HepG2 (cell line): ENCODE data around the gene MCRIP2. TPM values are rescaled to one million over a fixed set of nuclear protein-coding genes. Genes with fewer than 3 reads are reported as not detected.

ENCODE experiments used
- ARNT2 ChIP-seq: sonication (generic); formaldehyde crosslinking; IDR thresholded peaks from 2 replicates; pipeline ENCODE4 v1.8.0; 2022; ENCODE audit warnings: mild to moderate bottlenecking, low read depth, missing genetic modification reagents, moderate library complexity
- ISX ChIP-seq: sonication (generic); formaldehyde crosslinking; conservative IDR thresholded peaks from 2 replicates; pipeline ENCODE4 v1.5.0; 2020; ENCODE audit warnings: missing genetic modification reagents
- MED1 ChIP-seq: sonication (generic); formaldehyde crosslinking; IDR thresholded peaks from 2 replicates; pipeline ENCODE4 v1.4.0; 2020; ENCODE audit warnings: missing genetic modification reagents
- MEIS2 ChIP-seq: sonication (generic); formaldehyde crosslinking; IDR thresholded peaks from 2 replicates; pipeline ENCODE4 v1.9.0; 2021; ENCODE audit warnings: mild to moderate bottlenecking, missing genetic modification reagents
- NFKBIZ ChIP-seq: IDR thresholded peaks from 2 replicates; pipeline ENCODE4 v1.6.1; 2018; ENCODE audit warnings: missing genetic modification reagents, missing compliant biosample characterization
- NR2F6 ChIP-seq, 2 experiments: IDR thresholded peaks; 2 replicates each; pipeline ENCODE4 v1.6.1; 2016; ENCODE audit warnings: antibody characterized with exemption in 1 of 2, mild to moderate bottlenecking in 1 of 2
- RNF2 ChIP-seq: fragments of 450-650 bp; conservative IDR thresholded peaks from 2 replicates; pipeline ENCODE4 v1.6.1; 2016; ENCODE audit warnings: low read depth
- SKI ChIP-seq: fragments of 450-650 bp; IDR thresholded peaks from one replicate; pipeline ENCODE4 v1.6.1; 2018; ENCODE audit warnings: mild to moderate bottlenecking; ENCODE audit not compliant: partially characterized antibody
- SOX5 ChIP-seq: IDR thresholded peaks from 2 replicates; pipeline ENCODE4 v1.6.1; 2016; ENCODE audit warnings: borderline replicate concordance
- TBX2 ChIP-seq: sonication (generic); formaldehyde crosslinking; IDR thresholded peaks from 2 replicates; pipeline ENCODE4 v1.5.0; 2020; ENCODE audit warnings: missing genetic modification reagents, mild to moderate bottlenecking, borderline replicate concordance
- ZFP90 ChIP-seq: sonication (generic); formaldehyde crosslinking; IDR thresholded peaks from 2 replicates; pipeline ENCODE4 v1.8.0; 2022; ENCODE audit warnings: missing genetic modification reagents, mild to moderate bottlenecking, inconsistent platforms, borderline replicate concordance
- ZNF143 ChIP-seq: sonication (generic); formaldehyde crosslinking; IDR thresholded peaks from 2 replicates; pipeline ENCODE4 v1.4.0; 2020; ENCODE audit warnings: missing genetic modification reagents
- ZNF264 ChIP-seq: sonication (generic); formaldehyde crosslinking; IDR thresholded peaks from 2 replicates; pipeline ENCODE4 v1.4.0; 2020; ENCODE audit warnings: missing genetic modification reagents
- ZNF331 ChIP-seq: sonication (generic); formaldehyde crosslinking; IDR thresholded peaks from 2 replicates; pipeline ENCODE4 v1.4.0; 2020; ENCODE audit warnings: missing genetic modification reagents
- ZNF34 ChIP-seq: sonication (generic); formaldehyde crosslinking; IDR thresholded peaks from 2 replicates; pipeline ENCODE4 v1.4.0; 2020; ENCODE audit warnings: mild to moderate bottlenecking, missing genetic modification reagents, borderline replicate concordance
- ZNF644 ChIP-seq: IDR thresholded peaks from 2 replicates; pipeline ENCODE4 v1.6.1; 2016; ENCODE audit warnings: low read depth
- ZSCAN25 ChIP-seq: sonication (generic); formaldehyde crosslinking; IDR thresholded peaks from 2 replicates; pipeline ENCODE4 v1.8.0; 2022; ENCODE audit warnings: mild to moderate bottlenecking, missing genetic modification reagents
- polyA plus RNA-seq, 8 experiments: library from polyadenylated mRNA; depleted of rRNA in 3 of 8; stranded (reverse) in 7 of 8; unstranded in 1 of 8; fragments of >200 nt; fragmentation: Illumina TruSeq in 4 of 8; extraction: Trizol in 4 of 8; gene quantifications; 2 replicates each; pipeline versions ENCODE4 v1.2.1 to v1.2.3, GENCODE V29; 2011 to 2016; ENCODE audit warnings: low read depth in 4 of 8, missing spikeins in 1 of 8, mixed read lengths in 1 of 8; ENCODE audit not compliant: insufficient read depth in 1 of 8
- total RNA-seq, 5 experiments: library from RNA; depleted of rRNA; stranded (reverse); fragments of >200 nt; fragmentation: Illumina TruSeq; extraction: Trizol; gene quantifications; 2 replicates each; pipeline ENCODE4 v1.2.3, GENCODE V29; 2016; ENCODE audit warnings: low read depth in 1 of 5
- TF ChIP-seq, protein P1 (sequence below): IDR thresholded peaks from 2 replicates; pipeline ENCODE4 v1.6.1; 2016; ENCODE audit warnings: missing compliant biosample characterization, missing genetic modification reagents, borderline replicate concordance
- TF ChIP-seq, protein P2 (sequence below): sonication (generic); formaldehyde crosslinking; IDR thresholded peaks from 2 replicates; pipeline ENCODE4; 2020; ENCODE audit warnings: missing genetic modification reagents, mild to moderate bottlenecking, borderline replicate concordance
- TF ChIP-seq, protein P3 (sequence below): sonication (generic); formaldehyde crosslinking; IDR thresholded peaks from 2 replicates; pipeline ENCODE4 v1.8.0; 2022; ENCODE audit warnings: low read depth, missing genetic modification reagents
- TF ChIP-seq, protein P4 (sequence below): sonication (generic); formaldehyde crosslinking; IDR thresholded peaks from 2 replicates; pipeline ENCODE4 v1.4.0; 2020; ENCODE audit warnings: missing genetic modification reagents

MCRIP2 gene
- total and polyA plus RNA-seq, 2 of the 13 experiments (the other 11 are each of a cell fraction or from before 2014, with no cell fraction given), result 39.6 to 76.7 TPM

DNA sequence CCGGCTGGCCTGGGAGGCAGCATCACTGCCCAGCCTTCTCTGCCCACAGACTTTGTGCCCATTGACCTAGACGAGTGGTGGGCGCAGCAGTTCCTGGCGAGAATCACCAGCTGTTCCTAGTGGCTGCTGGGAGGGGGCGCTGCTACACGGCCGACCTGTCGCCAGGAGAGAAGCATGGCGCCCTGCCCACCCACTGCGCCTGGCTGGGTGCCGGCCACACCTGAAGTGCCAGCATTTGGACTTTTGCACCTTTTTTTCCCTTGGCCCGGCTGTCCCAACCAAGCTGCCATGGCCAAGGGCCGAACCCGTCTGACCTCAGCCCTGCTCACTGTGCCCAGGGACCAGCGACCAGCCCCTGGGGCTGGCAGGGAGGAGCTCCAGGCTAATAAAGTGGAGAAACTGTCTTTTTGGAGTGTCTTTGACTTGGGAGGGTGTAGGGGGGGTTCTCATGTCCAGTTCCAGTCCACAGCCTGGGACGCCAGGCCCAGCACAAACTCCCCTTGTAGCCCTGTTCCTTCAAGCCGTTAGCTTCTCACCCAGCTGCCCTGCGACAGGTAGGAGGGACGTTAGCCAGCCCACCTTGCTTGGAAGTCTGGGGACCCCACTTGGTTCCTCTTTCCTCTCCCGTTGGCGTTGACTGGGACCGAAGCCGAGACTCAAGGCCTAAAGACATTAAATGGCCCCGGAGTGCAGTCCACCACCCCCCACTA is 6.6 kb downstream of the MCRIP2 start (continued):
- TF ChIP-seq, protein P1, sequence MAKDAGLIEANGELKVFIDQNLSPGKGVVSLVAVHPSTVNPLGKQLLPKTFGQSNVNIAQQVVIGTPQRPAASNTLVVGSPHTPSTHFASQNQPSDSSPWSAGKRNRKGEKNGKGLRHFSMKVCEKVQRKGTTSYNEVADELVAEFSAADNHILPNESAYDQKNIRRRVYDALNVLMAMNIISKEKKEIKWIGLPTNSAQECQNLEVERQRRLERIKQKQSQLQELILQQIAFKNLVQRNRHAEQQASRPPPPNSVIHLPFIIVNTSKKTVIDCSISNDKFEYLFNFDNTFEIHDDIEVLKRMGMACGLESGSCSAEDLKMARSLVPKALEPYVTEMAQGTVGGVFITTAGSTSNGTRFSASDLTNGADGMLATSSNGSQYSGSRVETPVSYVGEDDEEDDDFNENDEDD (CRISPR knock-in tag), result peak; percentile 46; the same call in 1 of the 2 replicates
- TF ChIP-seq, protein P2, sequence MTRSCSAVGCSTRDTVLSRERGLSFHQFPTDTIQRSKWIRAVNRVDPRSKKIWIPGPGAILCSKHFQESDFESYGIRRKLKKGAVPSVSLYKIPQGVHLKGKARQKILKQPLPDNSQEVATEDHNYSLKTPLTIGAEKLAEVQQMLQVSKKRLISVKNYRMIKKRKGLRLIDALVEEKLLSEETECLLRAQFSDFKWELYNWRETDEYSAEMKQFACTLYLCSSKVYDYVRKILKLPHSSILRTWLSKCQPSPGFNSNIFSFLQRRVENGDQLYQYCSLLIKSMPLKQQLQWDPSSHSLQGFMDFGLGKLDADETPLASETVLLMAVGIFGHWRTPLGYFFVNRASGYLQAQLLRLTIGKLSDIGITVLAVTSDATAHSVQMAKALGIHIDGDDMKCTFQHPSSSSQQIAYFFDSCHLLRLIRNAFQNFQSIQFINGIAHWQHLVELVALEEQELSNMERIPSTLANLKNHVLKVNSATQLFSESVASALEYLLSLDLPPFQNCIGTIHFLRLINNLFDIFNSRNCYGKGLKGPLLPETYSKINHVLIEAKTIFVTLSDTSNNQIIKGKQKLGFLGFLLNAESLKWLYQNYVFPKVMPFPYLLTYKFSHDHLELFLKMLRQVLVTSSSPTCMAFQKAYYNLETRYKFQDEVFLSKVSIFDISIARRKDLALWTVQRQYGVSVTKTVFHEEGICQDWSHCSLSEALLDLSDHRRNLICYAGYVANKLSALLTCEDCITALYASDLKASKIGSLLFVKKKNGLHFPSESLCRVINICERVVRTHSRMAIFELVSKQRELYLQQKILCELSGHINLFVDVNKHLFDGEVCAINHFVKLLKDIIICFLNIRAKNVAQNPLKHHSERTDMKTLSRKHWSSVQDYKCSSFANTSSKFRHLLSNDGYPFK, result peak; percentile 37; the same call in 1 of the 2 replicates
- no peak for TF ChIP-seq ARNT2
- peak; percentile 19 for TF ChIP-seq SKI
- TF ChIP-seq NFKBIZ (CRISPR knock-in tag), result no peak
- TF ChIP-seq ZNF644 (CRISPR knock-in tag), result peak; percentile 81
- peak; percentile 52; the same call in 1 of the 2 replicates for TF ChIP-seq ZNF331 (CRISPR knock-in tag)
- peak; percentile 74; the same call in 1 of the 2 replicates for TF ChIP-seq ZNF34
- TF ChIP-seq ZSCAN25, result 0 out of 2 replicates have a peak, but pooled peaks have one; percentile 46
- TF ChIP-seq, protein P3, sequence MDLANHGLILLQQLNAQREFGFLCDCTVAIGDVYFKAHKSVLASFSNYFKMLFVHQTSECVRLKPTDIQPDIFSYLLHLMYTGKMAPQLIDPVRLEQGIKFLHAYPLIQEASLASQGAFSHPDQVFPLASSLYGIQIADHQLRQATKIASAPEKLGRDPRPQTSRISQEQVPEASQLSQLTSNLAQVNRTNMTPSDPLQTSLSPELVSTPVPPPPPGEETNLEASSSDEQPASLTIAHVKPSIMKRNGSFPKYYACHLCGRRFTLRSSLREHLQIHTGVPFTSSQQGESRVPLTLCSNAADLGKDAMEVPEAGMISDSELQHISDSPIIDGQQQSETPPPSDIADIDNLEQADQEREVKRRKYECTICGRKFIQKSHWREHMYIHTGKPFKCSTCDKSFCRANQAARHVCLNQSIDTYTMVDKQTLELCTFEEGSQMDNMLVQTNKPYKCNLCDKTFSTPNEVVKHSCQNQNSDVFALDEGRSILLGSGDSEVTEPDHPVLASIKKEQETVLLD (CRISPR knock-in tag), result no peak
- 0 out of 2 replicates have a peak, but pooled peaks have one; percentile 45 for TF ChIP-seq ZNF264 (CRISPR knock-in tag)
- no peak; the same call in 1 of the 2 replicates for TF ChIP-seq NR2F6 (IDR thresholded peaks at IDR 0.05)
- TF ChIP-seq NR2F6 (CRISPR knock-in tag; IDR thresholded peaks at IDR 0.05), result peak; percentile 60; the same call in 1 of the 2 replicates
- TF ChIP-seq ISX (CRISPR knock-in tag), result no peak
- no peak for TF ChIP-seq TBX2 (CRISPR knock-in tag)
- peak; percentile 42; the same call in 1 of the 2 replicates for TF ChIP-seq MED1 (CRISPR knock-in tag)
- TF ChIP-seq MEIS2 (CRISPR knock-in tag), result peak; percentile 63; the same call in 1 of the 2 replicates
- TF ChIP-seq ZFP90 (CRISPR knock-in tag), result no peak
- TF ChIP-seq RNF2, result no peak
- peak; percentile 28; the same call in 1 of the 2 replicates for TF ChIP-seq ZNF143 (CRISPR knock-in tag)
- no peak for TF ChIP-seq SOX5 (CRISPR knock-in tag)
- TF ChIP-seq, protein P4, sequence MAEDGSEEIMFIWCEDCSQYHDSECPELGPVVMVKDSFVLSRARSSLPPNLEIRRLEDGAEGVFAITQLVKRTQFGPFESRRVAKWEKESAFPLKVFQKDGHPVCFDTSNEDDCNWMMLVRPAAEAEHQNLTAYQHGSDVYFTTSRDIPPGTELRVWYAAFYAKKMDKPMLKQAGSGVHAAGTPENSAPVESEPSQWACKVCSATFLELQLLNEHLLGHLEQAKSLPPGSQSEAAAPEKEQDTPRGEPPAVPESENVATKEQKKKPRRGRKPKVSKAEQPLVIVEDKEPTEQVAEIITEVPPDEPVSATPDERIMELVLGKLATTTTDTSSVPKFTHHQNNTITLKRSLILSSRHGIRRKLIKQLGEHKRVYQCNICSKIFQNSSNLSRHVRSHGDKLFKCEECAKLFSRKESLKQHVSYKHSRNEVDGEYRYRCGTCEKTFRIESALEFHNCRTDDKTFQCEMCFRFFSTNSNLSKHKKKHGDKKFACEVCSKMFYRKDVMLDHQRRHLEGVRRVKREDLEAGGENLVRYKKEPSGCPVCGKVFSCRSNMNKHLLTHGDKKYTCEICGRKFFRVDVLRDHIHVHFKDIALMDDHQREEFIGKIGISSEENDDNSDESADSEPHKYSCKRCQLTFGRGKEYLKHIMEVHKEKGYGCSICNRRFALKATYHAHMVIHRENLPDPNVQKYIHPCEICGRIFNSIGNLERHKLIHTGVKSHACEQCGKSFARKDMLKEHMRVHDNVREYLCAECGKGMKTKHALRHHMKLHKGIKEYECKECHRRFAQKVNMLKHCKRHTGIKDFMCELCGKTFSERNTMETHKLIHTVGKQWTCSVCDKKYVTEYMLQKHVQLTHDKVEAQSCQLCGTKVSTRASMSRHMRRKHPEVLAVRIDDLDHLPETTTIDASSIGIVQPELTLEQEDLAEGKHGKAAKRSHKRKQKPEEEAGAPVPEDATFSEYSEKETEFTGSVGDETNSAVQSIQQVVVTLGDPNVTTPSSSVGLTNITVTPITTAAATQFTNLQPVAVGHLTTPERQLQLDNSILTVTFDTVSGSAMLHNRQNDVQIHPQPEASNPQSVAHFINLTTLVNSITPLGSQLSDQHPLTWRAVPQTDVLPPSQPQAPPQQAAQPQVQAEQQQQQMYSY (CRISPR knock-in tag), result no peak
